NT2/D1 (cell line): Measurements from ENCODE around the gene USP20.

Experiments used
- YY1 ChIP-seq: IDR thresholded peaks from 2 replicates; pipeline ENCODE4 v1.6.1; 2011; ENCODE audit not compliant: insufficient read length, insufficient read depth
- ZNF274 ChIP-seq: IDR thresholded peaks from 2 replicates; pipeline ENCODE4 v1.6.1; 2011; ENCODE audit warnings: mild to moderate bottlenecking, low read depth, low read length

- TF ChIP-seq ZNF274 (no peak), YY1 (no peak)
These were observed 20.0 kb upstream of the USP20 start for GRCh38 chr9:129815278-129815677.
